ENCODE measurements around the gene STEAP1B.
"Not testable (repeated sequence)": the region's sequence is repeated elsewhere in the genome, so short reads cannot be mapped to it uniquely, and the experiment has no call there.

The STEAP1B gene

GRCh38 chr7:22452960-22453558, 46.9 kb downstream of the STEAP1B start:
- no peak for DNase-seq (ENCODE audit: low read depth)

- DNase-seq (ENCODE audit: low read depth): peak; percentile 27
These were observed 47.6 kb downstream of the STEAP1B start for GRCh38 chr7:22452142-22452959.

GRCh38 chr7:22450013-22450412, 50.0 kb downstream of the STEAP1B start:
- DNase-seq (ENCODE audit: low read depth): not testable (repeated sequence)

- no peak for DNase-seq (ENCODE audit: low read depth)
These were observed 52.2 kb downstream of the STEAP1B start for GRCh38 chr7:22447762-22448161.

GRCh38 chr7:22447008-22447407, 53.0 kb downstream of the STEAP1B start:
- DNase-seq (ENCODE audit: low read depth): no peak

GRCh38 chr7:22445853-22446252, 54.1 kb downstream of the STEAP1B start:
- DNase-seq (ENCODE audit: low read depth): no peak

- peak; percentile 8 for DNase-seq (ENCODE audit: low read depth)
These were observed 54.7 kb downstream of the STEAP1B start for GRCh38 chr7:22445140-22445743.

- DNase-seq (ENCODE audit: low read depth): peak; percentile 28
These were observed 55.6 kb downstream of the STEAP1B start for GRCh38 chr7:22444181-22444971.

- DNase-seq (ENCODE audit: low read depth): peak; percentile 29
These were observed 56.4 kb downstream of the STEAP1B start for GRCh38 chr7:22443370-22444180.

GRCh38 chr7:22442882-22443369, 57.1 kb downstream of the STEAP1B start:
- DNase-seq (ENCODE audit: low read depth): no peak

GRCh38 chr7:22442187-22442881, 57.7 kb downstream of the STEAP1B start:
- no peak for DNase-seq (ENCODE audit: low read depth)

- no peak for DNase-seq (ENCODE audit: low read depth)
These were observed 58.8 kb downstream of the STEAP1B start for GRCh38 chr7:22441157-22441556.

GRCh38 chr7:22438994-22439393, 61.0 kb downstream of the STEAP1B start:
- DNase-seq (ENCODE audit: low read depth): no peak

- DNase-seq (ENCODE audit: low read depth): not testable (repeated sequence)
These were observed 63.4 kb downstream of the STEAP1B start for GRCh38 chr7:22436552-22436951.

- DNase-seq (ENCODE audit: low read depth): no peak
These were observed 64.3 kb downstream of the STEAP1B start for GRCh38 chr7:22435720-22436119.

- no peak for DNase-seq (ENCODE audit: low read depth)
These were observed 64.9 kb downstream of the STEAP1B start for GRCh38 chr7:22435105-22435504.

GRCh38 chr7:22433710-22434460, 66.1 kb downstream of the STEAP1B start:
- DNase-seq (ENCODE audit: low read depth): peak; percentile 17

- not testable (repeated sequence) for DNase-seq (ENCODE audit: low read depth)
These were observed 66.8 kb downstream of the STEAP1B start for GRCh38 chr7:22433165-22433700.

- DNase-seq (ENCODE audit: low read depth): no peak
These were observed 67.7 kb downstream of the STEAP1B start for GRCh38 chr7:22432203-22432718.
